ENCODE results near the gene SLC12A5. TPM values are rescaled to one million over a fixed set of nuclear protein-coding genes. Genes with fewer than 3 reads are reported as not detected.
"Not testable (repeated sequence)": the region's sequence is repeated elsewhere in the genome, so short reads cannot be mapped to it uniquely, and the experiment has no call there.

SLC12A5 gene
- total RNA-seq, 1 donor from 2014 or later: 1.2 TPM

GRCh38 chr20:45991616-45992015 lies 37.4 kb upstream of the SLC12A5 start:
- DNase-seq (no peak), ATAC-seq (no peak)
- intact Hi-C loops (cut with DNase I): no loop called here
- TF ChIP-seq CTCF (IDR thresholded peaks at IDR 0.05): no peak
- Histone ChIP-seq H3K9me3 (no peaks in the 10 kb centered on the region), H3K27ac (no peak overlapping the region), H3K27me3 (ENCODE audit: low read depth) (peaks cover 20% of the 10 kb centered on the region), H3K36me3 (no peaks in the 10 kb centered on the region), H3K4me1 (no peaks in the 10 kb centered on the region), H3K4me3 (no peak overlapping the region)

- no peaks in the 10 kb centered on the region for H3K9me3 ChIP-seq
- no peaks in the 10 kb centered on the region for H3K36me3 ChIP-seq
- no peaks in the 10 kb centered on the region for H3K4me1 ChIP-seq
- intact Hi-C loops (cut with DNase I): no loop called here
- no peak overlapping the region for H3K27ac ChIP-seq
- DNase-seq (peak; percentile 50), ATAC-seq (peak; percentile 50 to 88)
- no peak overlapping the region for H3K4me3 ChIP-seq
- TF ChIP-seq CTCF (IDR thresholded peaks at IDR 0.05): no peak
- H3K27me3 ChIP-seq (ENCODE audit: low read depth): peaks cover 31% of the 10 kb centered on the region
Measured at GRCh38 chr20:45993197-45993951, 35.6 kb upstream of the SLC12A5 start.

- H3K27ac ChIP-seq: no peak overlapping the region
- H3K9me3 ChIP-seq: no peaks in the 10 kb centered on the region
- peak; percentile 12 for DNase-seq
- no peak overlapping the region for H3K4me3 ChIP-seq
- ATAC-seq: no peak
- H3K27me3 ChIP-seq (ENCODE audit: low read depth): peaks cover 43% of the 10 kb centered on the region
- H3K4me1 ChIP-seq: no peaks in the 10 kb centered on the region
- intact Hi-C loops (cut with DNase I): no loop called here
- TF ChIP-seq CTCF (IDR thresholded peaks at IDR 0.05): no peak
- H3K36me3 ChIP-seq: no peaks in the 10 kb centered on the region
Measured at GRCh38 chr20:45994761-45995493, 34.1 kb upstream of the SLC12A5 start.

- H3K9me3 ChIP-seq; H3K4me3 ChIP-seq; H3K27ac ChIP-seq; H3K36me3 ChIP-seq; DNase-seq; ATAC-seq; intact Hi-C loops (cut with DNase I); H3K4me1 ChIP-seq: not testable (repeated sequence)
- peaks cover 44% of the 10 kb centered on the region for H3K27me3 ChIP-seq (ENCODE audit: low read depth)
Measured at GRCh38 chr20:45995495-45996097, 33.4 kb upstream of the SLC12A5 start.

GRCh38 chr20:45997187-45997586 lies 31.8 kb upstream of the SLC12A5 start:
- Histone ChIP-seq H3K36me3 (no peaks in the 10 kb centered on the region), H3K4me1 (no peaks in the 10 kb centered on the region), H3K27me3 (ENCODE audit: low read depth) (peaks cover 40% of the 10 kb centered on the region), H3K4me3 (no peak overlapping the region), H3K9me3 (no peaks in the 10 kb centered on the region), H3K27ac (no peak overlapping the region)
- no peak for TF ChIP-seq CTCF (IDR thresholded peaks at IDR 0.05)
- ATAC-seq (no peak), DNase-seq (no peak)
- intact Hi-C loops (cut with DNase I): no loop called here

Data from lower lobe of right lung (tissue), 2 donors.